Stimulated activated CD4-positive, alpha-beta T cell treated with anti-CD3 and anti-CD28 coated beads, Interleukin-12 subunit alpha, Interleukin-12 subunit beta, amount 100 ng/mL, for 4 hours (primary cell): ENCODE measurements around the gene SEPTIN3.

Experiments used
- DNase-seq: peaks from one replicate; pipeline ENCODE4 v3.0.0-alpha.2; 2020

SEPTIN3 gene

DNA sequence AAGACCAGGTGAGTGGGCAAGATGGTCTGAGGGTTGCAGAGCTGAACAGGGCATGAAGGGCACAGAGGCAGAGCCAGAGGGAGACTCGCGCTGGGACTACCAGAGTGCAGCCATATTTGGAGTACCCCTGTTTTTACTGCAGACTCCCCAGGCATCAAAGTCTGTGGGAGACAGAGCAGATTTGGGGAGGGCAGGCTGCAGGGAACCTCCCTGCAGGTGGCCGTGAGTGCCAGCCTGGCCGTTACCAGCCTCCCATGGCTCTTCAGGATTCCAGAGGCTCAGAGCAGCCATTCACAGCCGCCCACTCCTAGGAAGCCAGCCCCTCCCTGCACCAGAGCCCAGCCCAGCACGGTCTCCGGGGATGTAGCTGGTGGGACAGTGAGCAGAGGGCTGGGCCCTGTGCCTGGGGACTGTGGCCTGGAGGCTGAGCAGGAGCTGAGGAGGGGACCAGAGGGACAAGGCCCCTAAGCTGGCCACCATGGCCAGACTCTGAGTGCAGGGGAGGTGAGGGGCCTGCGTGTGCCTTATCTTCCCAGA lies at the start of gene SEPTIN3:
Gene SEPTIN3 (plus strand): TSS at position 334 of the 537 bp plus-strand sequence. CDS start 2,050 bp downstream, outside the sequence.
- DNase-seq: no peak

DNA sequence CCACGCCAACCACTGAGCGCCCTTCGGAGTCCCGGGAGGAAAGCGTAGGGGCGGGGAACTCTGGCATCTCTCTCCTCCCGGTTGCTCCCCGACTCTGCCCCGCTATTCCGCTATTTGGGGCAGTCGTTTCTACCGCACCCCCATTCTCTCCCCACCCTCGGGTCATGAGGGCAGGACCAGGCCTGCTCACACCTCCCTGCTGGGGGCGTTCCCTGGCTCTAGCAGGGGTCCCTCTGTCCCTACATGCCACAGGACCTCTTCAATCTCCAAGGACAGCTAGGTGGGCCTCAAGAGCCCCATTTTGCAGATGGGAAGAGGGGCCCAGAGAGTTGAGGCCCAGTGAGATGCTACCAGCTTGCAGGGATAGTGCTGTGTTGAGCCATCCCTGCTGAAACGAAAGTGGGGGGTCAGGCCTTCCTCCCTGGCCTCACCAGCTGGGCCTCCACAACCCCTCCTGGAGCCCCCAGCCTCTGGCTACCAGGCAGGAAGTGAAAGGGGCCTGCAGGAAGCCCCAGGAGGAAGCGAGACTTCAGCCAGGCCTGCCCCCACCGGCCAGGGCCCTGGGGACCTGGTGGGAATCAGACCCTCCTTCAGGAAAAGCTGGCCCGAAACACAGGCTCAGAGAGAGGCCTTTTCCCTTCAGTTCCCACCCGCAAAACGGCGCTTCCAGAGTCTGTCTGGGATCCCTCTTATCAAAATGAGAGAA lies 48.8 kb upstream of the SEPTIN3 start:
- no peak for DNase-seq

DNA sequence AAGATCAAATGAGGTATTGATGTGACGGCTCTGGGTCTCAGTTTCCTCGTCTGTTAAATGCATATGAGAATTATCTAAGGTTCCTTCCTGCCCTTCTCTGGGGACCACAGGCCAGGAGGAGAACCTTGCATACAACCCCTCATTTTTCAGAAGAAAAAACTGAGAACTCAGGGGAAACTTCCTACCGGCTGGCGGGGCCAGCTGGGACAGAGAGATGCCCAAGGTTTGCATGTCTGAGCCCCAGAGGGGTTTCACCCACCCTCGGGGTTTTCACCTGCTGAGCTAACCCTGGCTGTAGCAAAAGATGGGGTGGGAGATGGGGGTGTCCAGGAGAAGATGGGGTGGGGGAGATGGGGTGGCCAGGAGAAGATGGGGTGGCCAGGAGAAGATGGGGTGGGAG lies 46.9 kb upstream of the SEPTIN3 start:
- DNase-seq: no peak

- DNase-seq: no peak
Measured at GRCh38 chr22:41922940-41923594, 46.2 kb upstream of the SEPTIN3 start.

GRCh38 chr22:41923595-41924276 lies 45.5 kb upstream of the SEPTIN3 start:
- no peak for DNase-seq

DNA sequence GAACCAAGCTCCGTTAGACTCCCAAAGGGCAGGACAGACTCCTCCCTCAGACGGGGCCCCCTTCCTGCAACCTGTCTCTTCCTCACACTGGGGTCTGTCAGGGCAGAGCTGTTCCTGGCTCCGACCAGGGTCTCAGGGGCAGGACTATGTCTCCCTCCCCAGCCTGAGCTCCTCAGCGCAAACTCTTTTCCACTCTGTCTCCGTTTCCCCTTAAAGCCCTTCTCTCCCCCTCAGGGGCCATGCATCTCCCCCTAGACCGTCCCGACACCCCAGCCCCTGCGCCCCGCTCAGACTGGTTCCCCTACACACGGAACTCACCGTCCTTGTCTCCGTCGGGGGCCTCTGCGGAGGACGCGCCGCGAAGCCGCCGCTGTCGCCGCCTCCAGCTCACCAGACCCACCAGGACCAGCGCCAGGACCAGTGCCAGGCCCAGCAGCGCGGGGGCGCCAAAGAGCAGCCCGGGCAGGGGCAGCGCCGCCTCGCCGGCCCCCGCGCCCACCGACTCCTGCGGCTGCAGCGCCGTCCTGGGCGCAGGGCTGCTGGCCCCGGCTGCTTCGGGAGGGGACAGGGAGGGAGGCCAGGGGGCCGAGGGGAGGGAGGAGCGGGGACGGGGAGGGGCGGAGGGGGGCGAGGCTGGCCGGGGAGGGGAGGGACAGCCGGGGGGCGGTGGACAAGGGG lies 43.3 kb upstream of the SEPTIN3 start:
- DNase-seq: peak; percentile 76

GRCh38 chr22:41927813-41928212 lies 41.4 kb upstream of the SEPTIN3 start:
- DNase-seq: no peak

- DNase-seq: no peak
Measured at GRCh38 chr22:41928593-41929417, 40.4 kb upstream of the SEPTIN3 start.

GRCh38 chr22:41929418-41929810 lies 39.8 kb upstream of the SEPTIN3 start:
- DNase-seq: no peak

GRCh38 chr22:41931701-41932269 lies 37.5 kb upstream of the SEPTIN3 start:
- DNase-seq: no peak

GRCh38 chr22:41932353-41932752 lies 36.9 kb upstream of the SEPTIN3 start:
- no peak for DNase-seq

GRCh38 chr22:41933411-41934177 lies 35.6 kb upstream of the SEPTIN3 start:
- no peak for DNase-seq

- DNase-seq: no peak
Measured at GRCh38 chr22:41934284-41935014, 34.8 kb upstream of the SEPTIN3 start.

- DNase-seq: no peak
Measured at GRCh38 chr22:41935015-41935351, 34.3 kb upstream of the SEPTIN3 start.

DNA sequence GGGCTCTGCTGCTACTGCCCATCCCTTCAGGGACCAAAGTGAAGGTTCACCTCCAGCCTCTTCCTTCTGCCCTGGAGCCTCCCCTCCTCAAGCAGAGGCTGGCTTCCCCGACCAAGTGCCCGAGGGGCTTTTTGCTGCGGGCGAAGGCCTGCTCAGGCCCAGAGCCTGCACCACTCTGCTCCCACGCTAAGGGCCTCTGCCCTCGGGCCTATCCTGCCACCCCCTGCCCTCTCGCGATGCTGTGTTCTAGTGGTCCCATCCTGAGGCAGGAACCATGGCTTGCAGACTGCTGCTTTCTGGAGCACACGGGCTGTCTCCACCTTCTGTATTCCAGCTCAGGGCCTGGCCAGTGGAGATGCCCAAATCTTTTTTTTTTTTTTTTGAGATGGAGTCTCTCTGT lies 33.7 kb upstream of the SEPTIN3 start:
- DNase-seq: no peak

GRCh38 chr22:41936894-41937169 lies 32.4 kb upstream of the SEPTIN3 start:
- no peak for DNase-seq

GRCh38 chr22:41939981-41940831 lies 29.0 kb upstream of the SEPTIN3 start:
- peak; percentile 83 for DNase-seq

- DNase-seq: peak; percentile 81
Measured at GRCh38 chr22:41940832-41941765, 28.1 kb upstream of the SEPTIN3 start.
